Measurements from ENCODE around the gene DPYSL3.

The DPYSL3 gene

DNA sequence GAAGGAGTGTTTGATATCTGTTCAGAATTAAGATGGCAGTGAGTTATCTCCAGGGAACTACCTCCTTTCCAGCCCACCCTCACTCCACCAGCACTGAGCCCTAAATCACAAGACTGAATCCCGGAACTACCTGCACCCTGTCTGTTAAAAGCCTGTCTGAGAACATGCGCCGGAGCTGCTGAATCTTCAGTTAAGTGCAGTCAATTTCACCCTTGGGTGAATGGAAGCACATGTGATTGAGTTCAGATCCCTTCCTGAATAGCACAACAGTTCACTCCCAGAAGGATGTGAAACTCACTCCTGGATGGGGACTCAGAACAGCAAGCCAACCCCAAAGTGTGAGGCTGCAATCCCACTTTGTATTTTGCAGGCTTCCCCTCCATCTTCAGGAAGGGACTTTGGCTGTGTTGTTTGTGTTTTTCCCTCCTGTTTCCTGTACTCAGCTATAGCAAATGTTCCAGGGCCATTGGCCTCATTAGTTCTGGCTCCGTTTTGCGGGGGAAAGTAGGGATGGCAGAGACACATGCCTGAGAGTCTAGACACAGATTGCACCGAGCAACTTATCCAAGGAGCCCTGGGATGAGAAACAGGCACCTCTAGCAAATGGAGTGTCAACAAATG, 43.4 kb downstream of the DPYSL3 start:
- Mint-ChIP-seq H3K4me3 (no peak overlapping the region), H3K36me3 (ENCODE audit: low read depth) (no peaks in the 10 kb centered on the region), H3K27ac (peak overlapping the region in 2 of 3 experiments; percentile 67 to 85), H3K9me3 (no peaks in the 10 kb centered on the region), H3K27me3 (ENCODE audit: low read depth) (peaks cover 5% of the 10 kb centered on the region), H3K4me1 (peaks cover 21% of the 10 kb centered on the region)
- TF ChIP-seq, protein P1, sequence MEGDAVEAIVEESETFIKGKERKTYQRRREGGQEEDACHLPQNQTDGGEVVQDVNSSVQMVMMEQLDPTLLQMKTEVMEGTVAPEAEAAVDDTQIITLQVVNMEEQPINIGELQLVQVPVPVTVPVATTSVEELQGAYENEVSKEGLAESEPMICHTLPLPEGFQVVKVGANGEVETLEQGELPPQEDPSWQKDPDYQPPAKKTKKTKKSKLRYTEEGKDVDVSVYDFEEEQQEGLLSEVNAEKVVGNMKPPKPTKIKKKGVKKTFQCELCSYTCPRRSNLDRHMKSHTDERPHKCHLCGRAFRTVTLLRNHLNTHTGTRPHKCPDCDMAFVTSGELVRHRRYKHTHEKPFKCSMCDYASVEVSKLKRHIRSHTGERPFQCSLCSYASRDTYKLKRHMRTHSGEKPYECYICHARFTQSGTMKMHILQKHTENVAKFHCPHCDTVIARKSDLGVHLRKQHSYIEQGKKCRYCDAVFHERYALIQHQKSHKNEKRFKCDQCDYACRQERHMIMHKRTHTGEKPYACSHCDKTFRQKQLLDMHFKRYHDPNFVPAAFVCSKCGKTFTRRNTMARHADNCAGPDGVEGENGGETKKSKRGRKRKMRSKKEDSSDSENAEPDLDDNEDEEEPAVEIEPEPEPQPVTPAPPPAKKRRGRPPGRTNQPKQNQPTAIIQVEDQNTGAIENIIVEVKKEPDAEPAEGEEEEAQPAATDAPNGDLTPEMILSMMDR (IDR thresholded peaks at IDR 0.05; ENCODE audit: unreplicated experiment in 3 of 3): no peak

DNA sequence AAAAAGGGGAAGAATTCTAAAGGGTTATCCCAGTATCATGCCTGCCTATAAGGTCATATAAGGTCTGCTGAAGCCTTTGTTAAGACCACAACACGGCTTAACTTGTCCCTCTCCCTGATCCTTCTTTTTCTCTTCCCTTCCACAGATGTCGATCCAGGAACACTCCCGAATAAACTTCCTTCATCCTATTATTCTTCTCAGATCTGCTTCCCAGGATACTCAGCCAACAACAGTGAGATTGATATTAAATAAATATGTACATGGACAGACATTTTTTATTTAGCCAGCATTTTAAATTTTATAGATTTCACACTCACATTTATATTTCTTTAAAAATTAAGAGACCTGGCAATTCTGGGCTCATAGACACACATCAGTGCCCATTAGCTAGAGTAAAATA, 44.1 kb downstream of the DPYSL3 start:
- Mint-ChIP-seq H3K27me3 (ENCODE audit: low read depth) (peaks cover 5% of the 10 kb centered on the region), H3K27ac (peak overlapping the region in 2 of 3 experiments; percentile 2 to 85), H3K9me3 (no peaks in the 10 kb centered on the region), H3K36me3 (ENCODE audit: low read depth) (no peaks in the 10 kb centered on the region), H3K4me1 (peaks cover 21% of the 10 kb centered on the region), H3K4me3 (no peak overlapping the region)
- TF ChIP-seq, protein P1 (IDR thresholded peaks at IDR 0.05; ENCODE audit: unreplicated experiment in 3 of 3): no peak

DNA sequence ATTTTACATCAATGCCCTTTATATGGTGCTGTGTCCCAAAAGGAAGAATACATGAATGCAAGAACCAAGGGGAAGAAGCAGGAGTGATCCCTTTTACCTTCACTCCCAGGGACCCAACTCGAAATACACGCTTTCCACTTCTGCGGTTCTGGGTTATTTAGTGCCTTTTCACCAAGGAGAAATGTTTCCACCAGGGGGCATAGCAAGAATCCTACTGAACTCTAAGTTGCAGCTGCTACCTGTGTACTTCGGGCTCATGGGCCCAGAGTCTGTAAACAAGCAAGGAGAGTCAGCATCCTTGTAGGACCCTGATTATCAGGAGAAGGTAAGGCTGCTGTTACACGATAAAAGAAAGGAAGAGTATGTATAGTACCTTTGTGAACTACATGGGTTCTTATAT, 45.7 kb downstream of the DPYSL3 start:
- Mint-ChIP-seq H3K36me3 (ENCODE audit: low read depth) (no peaks in the 10 kb centered on the region), H3K9me3 (peaks cover 6% of the 10 kb centered on the region), H3K27me3 (ENCODE audit: low read depth) (peaks cover 5% of the 10 kb centered on the region), H3K27ac (no peak overlapping the region), H3K4me1 (peaks cover 21% of the 10 kb centered on the region), H3K4me3 (no peak overlapping the region)
- TF ChIP-seq, protein P1 (IDR thresholded peaks at IDR 0.05; ENCODE audit: unreplicated experiment in 3 of 3): peak; percentile 34 to 45 (median 35)

DNA sequence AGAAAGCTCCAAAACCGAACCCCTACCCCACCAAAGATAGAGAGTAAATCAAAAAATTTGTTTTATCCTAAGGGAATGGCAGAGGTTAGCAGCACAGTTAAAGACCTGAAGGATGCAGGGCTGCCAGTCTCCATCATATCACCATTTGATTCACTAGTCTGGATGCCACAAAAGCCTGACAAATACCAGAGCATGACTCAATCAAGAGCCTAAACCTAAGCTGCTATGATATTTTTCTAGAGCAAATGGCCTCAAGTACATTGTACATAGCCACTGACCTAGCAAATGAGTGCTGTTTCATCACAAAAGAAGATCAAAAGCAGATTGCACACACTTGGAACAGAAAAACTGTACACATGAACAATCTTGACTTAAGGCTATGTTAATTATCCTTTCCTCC, 48.0 kb downstream of the DPYSL3 start:
- Mint-ChIP-seq H3K27me3 (ENCODE audit: low read depth) (peaks cover 5% of the 10 kb centered on the region), H3K4me3 (no peak overlapping the region)
- TF ChIP-seq, protein P1 (IDR thresholded peaks at IDR 0.05; ENCODE audit: unreplicated experiment in 3 of 3): no peak

DNA sequence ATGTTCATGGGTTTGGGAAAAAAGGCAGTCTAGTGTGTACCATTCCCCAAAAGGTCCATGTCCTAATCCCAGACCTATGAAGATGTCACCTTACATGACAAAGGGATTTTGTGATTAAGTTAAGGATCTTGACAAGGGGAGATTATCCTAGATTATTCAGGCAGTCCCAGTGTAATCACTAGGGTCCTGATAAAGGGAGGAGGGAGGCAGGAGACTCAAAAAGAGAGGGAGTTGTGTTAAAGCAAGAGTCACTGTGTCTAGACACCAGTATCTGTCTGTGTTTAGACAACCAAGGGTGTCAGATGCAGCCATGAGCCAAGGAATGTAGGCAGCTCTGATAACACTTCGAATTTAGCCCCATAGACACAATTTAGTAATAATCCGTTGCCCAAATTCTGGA, 49.5 kb downstream of the DPYSL3 start:
- peaks cover 5% of the 10 kb centered on the region for H3K27me3 Mint-ChIP-seq (ENCODE audit: low read depth)
- peaks cover 6% of the 10 kb centered on the region for H3K9me3 Mint-ChIP-seq
- TF ChIP-seq, protein P1 (IDR thresholded peaks at IDR 0.05; ENCODE audit: unreplicated experiment in 3 of 3): no peak
- H3K4me1 Mint-ChIP-seq: peaks cover 9% of the 10 kb centered on the region
- H3K4me3 Mint-ChIP-seq: no peak overlapping the region
- no peaks in the 10 kb centered on the region for H3K36me3 Mint-ChIP-seq (ENCODE audit: low read depth)
- H3K27ac Mint-ChIP-seq: no peak overlapping the region

More for the DNA sequence above, 48.0 kb downstream of the DPYSL3 start:
- Mint-ChIP-seq H3K9me3 (peaks cover 6% of the 10 kb centered on the region), H3K27ac (no peak overlapping the region), H3K36me3 (ENCODE audit: low read depth) (no peaks in the 10 kb centered on the region), H3K4me1 (peaks cover 15% of the 10 kb centered on the region)

DNA sequence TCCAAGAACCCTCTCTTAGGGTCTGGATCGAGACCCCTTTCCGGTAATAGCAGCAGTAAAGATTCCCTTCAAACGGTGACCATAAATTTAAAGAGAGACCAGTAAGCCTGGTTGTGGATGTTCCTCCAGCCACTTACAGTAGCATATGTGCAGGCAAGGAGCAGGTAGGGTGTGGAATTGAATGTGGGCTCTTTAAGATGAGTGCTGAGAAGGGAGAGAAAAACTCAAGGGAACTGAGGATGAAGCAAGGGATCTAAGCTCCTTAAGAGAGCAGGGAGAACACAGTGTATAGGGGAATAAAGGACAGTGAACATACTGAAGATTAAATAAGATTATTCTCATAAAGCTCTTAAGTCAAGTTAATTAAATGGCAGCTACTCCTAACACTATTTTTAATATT, 51.3 kb downstream of the DPYSL3 start:
- TF ChIP-seq, protein P1 (IDR thresholded peaks at IDR 0.05; ENCODE audit: unreplicated experiment in 3 of 3): no peak
- Mint-ChIP-seq H3K27me3 (ENCODE audit: low read depth) (peaks cover 10% of the 10 kb centered on the region), H3K36me3 (ENCODE audit: low read depth) (no peaks in the 10 kb centered on the region), H3K4me1 (peaks cover 20% of the 10 kb centered on the region), H3K9me3 (peaks cover 6% of the 10 kb centered on the region), H3K27ac (no peak overlapping the region), H3K4me3 (no peak overlapping the region)
